Measurements from ENCODE around the gene AIDA. TPM values are rescaled to one million over a fixed set of nuclear protein-coding genes. Genes with fewer than 3 reads are reported as not detected.
A peak's percentile ranks its signal among the peaks of the same experiment; 100 is the strongest.

AIDA gene
- total RNA-seq, 2 experiments from 2014 or later, result 67.1 to 71.5 TPM

DNA sequence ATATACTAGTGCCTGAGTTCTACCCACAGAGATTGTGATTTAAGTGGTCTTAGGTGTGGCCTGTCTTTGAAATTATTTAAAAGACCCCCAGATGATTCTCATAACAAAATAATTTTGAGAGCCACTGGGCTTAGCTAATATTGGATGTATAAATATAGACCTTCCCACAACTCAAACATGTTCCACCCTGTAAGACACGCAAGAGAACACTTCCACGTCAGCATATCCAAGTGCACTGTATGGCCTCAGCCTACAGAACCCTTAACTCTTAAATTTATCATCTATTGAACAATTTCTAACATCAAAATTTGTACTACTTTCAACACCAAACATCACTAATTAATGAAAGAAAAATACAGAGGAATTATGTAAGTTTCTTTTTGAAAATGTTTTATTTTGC, 27.2 kb upstream of the AIDA start:
- ChIA-PET CTCF (interaction anchor here (0.7 to 1.7 kb wide), 8 partner anchors 12 to 351 kb away, joined by 3 to 14 read pairs (median 4); no protein-coding TSS in a partner anchor), POLR2A (no interaction called here)
- Mint-ChIP-seq H3K36me3 (ENCODE audit: low read depth) (peaks cover 6% of the 10 kb centered on the region), H3K27me3 (ENCODE audit: low read depth) (no peaks in the 10 kb centered on the region), H3K4me3 (no peak overlapping the region), H3K9me3 (ENCODE audit: insufficient read depth) (no peaks in the 10 kb centered on the region), H3K4me1 (ENCODE audit: low read depth) (no peaks in the 10 kb centered on the region), H3K27ac (no peak overlapping the region)
- ATAC-seq, result no peak
- DNase-seq, result no peak

- Mint-ChIP-seq H3K27ac (no peak within 1 kb of the TSS), H3K4me3 (no peak within 1 kb of the TSS), H3K9me3 (ENCODE audit: insufficient read depth) (no peaks in the 10 kb centered on the region), H3K36me3 (ENCODE audit: low read depth) (peaks cover 23% of the 10 kb centered on the region), H3K4me1 (ENCODE audit: low read depth) (peaks cover 11% of the 10 kb centered on the region), H3K27me3 (ENCODE audit: low read depth) (no peaks in the 10 kb centered on the region)
- no peak for ATAC-seq
- CTCF ChIA-PET, result interaction anchor here (0.7 to 1.4 kb wide), 5 partner anchors 10 to 353 kb away, joined by 3 to 4 read pairs (median 4); no protein-coding TSS in a partner anchor
- no peak for DNase-seq
- POLR2A ChIA-PET, result interaction anchor here (1.4 kb wide), 1 partner anchor 24 kb away, joined by 5 read pairs; no protein-coding TSS in a partner anchor
Observed at GRCh38 chr1:222736972-222737371, 24.7 kb upstream of the AIDA start, which contains the start of gene FAM177B. FAM177B (plus strand) TSS chr1:222737202; CDS start chr1:222746546, 9,344 bp downstream.

- Mint-ChIP-seq H3K4me3 (no peak overlapping the region), H3K36me3 (ENCODE audit: low read depth) (peaks cover 26% of the 10 kb centered on the region), H3K4me1 (ENCODE audit: low read depth) (peaks cover 15% of the 10 kb centered on the region), H3K27me3 (ENCODE audit: low read depth) (no peaks in the 10 kb centered on the region), H3K27ac (no peak overlapping the region), H3K9me3 (ENCODE audit: insufficient read depth) (no peaks in the 10 kb centered on the region)
- ATAC-seq (no peak), DNase-seq (no peak)
- POLR2A ChIA-PET, result interaction anchor here (1.4 kb wide), 1 partner anchor 23 kb away, joined by 5 read pairs; no protein-coding TSS in a partner anchor
- CTCF ChIA-PET, result interaction anchor here (0.7 to 1.4 kb wide), 5 partner anchors 9 to 397 kb away, joined by 3 to 4 read pairs (median 3); no protein-coding TSS in a partner anchor
Observed at GRCh38 chr1:222736470-222736869, 24.2 kb upstream of the AIDA start.

GRCh38 chr1:222734740-222735139, 22.4 kb upstream of the AIDA start:
- Mint-ChIP-seq H3K36me3 (ENCODE audit: low read depth) (peaks cover 40% of the 10 kb centered on the region), H3K4me3 (no peak overlapping the region), H3K4me1 (ENCODE audit: low read depth) (peaks cover 20% of the 10 kb centered on the region), H3K9me3 (ENCODE audit: insufficient read depth) (no peaks in the 10 kb centered on the region), H3K27me3 (ENCODE audit: low read depth) (no peaks in the 10 kb centered on the region), H3K27ac (no peak overlapping the region)
- ChIA-PET CTCF (interaction anchor here (1.5 kb wide), 3 partner anchors 346 to 390 kb away, joined by 4 to 5 read pairs (median 5); no protein-coding TSS in a partner anchor), POLR2A (no interaction called here)
- no peak for ATAC-seq
- no peak for DNase-seq

DNA sequence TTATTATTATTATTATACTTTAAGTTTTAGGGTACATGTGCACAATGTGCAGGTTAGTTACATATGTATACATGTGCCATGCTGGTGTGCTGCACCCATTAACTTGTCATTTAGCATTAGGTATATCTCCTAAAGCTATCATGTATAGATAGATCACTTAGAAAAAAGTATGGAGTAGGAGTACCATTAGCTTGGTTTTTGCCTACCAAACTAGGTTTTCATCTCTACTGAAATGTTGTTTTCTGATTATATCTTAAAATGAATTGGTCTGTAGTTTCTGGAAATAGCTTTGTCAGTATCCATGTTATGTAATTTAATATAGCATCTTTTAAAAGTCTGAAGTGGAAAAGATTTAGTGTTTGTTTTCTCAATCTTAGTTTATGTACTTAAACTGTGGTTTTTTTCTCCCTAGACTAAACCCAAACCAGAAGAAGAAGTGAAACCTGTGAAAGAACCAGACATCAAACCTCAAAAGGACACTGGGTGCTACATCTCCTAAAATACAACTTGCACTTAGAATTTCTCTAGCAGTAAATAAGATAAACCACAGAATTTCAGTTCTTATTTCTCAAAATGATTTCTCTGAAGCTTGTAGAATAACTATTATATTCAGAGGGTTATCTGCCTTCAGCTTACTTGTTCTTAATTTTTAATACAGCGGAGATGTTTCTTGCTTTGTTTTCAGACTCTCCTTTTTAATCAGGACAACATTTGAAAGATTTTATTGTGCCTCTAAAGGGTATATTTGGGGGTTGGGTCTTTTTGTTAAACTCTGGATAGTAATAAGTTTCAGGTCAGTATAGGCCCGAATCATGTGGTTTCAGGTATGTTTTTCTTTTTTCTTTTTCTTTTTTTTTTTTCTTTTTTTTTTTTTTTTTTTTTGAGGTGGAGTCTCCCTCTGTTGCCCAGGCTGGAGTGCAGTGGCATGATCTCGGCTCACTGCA, 20.2 kb upstream of the AIDA start:
- Mint-ChIP-seq H3K27me3 (ENCODE audit: low read depth) (no peaks in the 10 kb centered on the region), H3K9me3 (ENCODE audit: insufficient read depth) (no peaks in the 10 kb centered on the region), H3K4me1 (ENCODE audit: low read depth) (peaks cover 20% of the 10 kb centered on the region), H3K36me3 (ENCODE audit: low read depth) (peaks cover 58% of the 10 kb centered on the region), H3K27ac (peak overlapping the region; percentile 47), H3K4me3 (no peak overlapping the region)
- DNase-seq (no peak), ATAC-seq (no peak)
- ChIA-PET POLR2A (interaction anchor here (1.5 kb wide), 1 partner anchor 19 kb away, joined by 5 read pairs; no protein-coding TSS in a partner anchor), CTCF (interaction anchor here (1.3 to 1.8 kb wide), 2 partner anchors 14 to 358 kb away, joined by 4 to 6 read pairs; no protein-coding TSS in a partner anchor)

- Mint-ChIP-seq H3K9me3 (ENCODE audit: insufficient read depth) (no peaks in the 10 kb centered on the region), H3K27me3 (ENCODE audit: low read depth) (no peaks in the 10 kb centered on the region), H3K4me3 (no peak overlapping the region), H3K4me1 (ENCODE audit: low read depth) (peaks cover 20% of the 10 kb centered on the region), H3K27ac (no peak overlapping the region), H3K36me3 (ENCODE audit: low read depth) (peaks cover 64% of the 10 kb centered on the region)
- CTCF ChIA-PET, result interaction anchor here (1.5 to 1.8 kb wide), 2 partner anchors 13 to 357 kb away, joined by 4 to 6 read pairs; no protein-coding TSS in a partner anchor
- no peak for DNase-seq
- no peak for ATAC-seq
- POLR2A ChIA-PET, result interaction anchor here (0.7 to 0.9 kb wide), 2 partner anchors 28 to 87 kb away, joined by 3 read pairs; no protein-coding TSS in a partner anchor
Observed at GRCh38 chr1:222730866-222731265, 18.6 kb upstream of the AIDA start.

DNA sequence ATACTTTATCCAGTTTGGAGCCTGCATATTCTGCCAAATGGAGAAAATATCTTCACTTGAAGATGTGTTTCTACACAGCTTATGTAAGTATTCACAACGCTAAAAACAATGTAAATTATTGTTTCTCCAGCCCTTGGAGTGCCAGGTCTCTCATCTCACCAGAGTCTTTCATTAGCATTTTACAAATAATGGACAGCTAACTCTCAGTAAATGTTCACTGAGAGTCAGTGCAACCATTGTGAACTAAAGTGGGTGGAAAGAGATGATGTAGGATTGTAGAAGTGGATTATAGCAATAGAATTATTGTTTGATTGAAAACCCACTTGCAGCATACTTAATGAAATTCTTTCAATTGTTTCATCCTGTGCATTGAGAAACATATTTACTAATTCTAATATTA, 16.5 kb upstream of the AIDA start:
- ChIA-PET CTCF (interaction anchor here (1.2 kb wide), 1 partner anchor 10 kb away, joined by 3 read pairs; no protein-coding TSS in a partner anchor), POLR2A (no interaction called here)
- no peak overlapping the region for H3K27ac Mint-ChIP-seq
- DNase-seq, result no peak
- H3K9me3 Mint-ChIP-seq (ENCODE audit: insufficient read depth), result no peaks in the 10 kb centered on the region
- H3K4me1 Mint-ChIP-seq (ENCODE audit: low read depth), result peaks cover 20% of the 10 kb centered on the region
- no peak overlapping the region for H3K4me3 Mint-ChIP-seq
- H3K36me3 Mint-ChIP-seq (ENCODE audit: low read depth), result peaks cover 67% of the 10 kb centered on the region
- ATAC-seq, result no peak
- H3K27me3 Mint-ChIP-seq (ENCODE audit: low read depth), result no peaks in the 10 kb centered on the region

GRCh38 chr1:222716393-222716792, 4.1 kb upstream of the AIDA start:
- Mint-ChIP-seq H3K4me1 (ENCODE audit: low read depth) (peaks cover 17% of the 10 kb centered on the region), H3K27me3 (ENCODE audit: low read depth) (no peaks in the 10 kb centered on the region), H3K36me3 (ENCODE audit: low read depth) (peaks cover 53% of the 10 kb centered on the region), H3K4me3 (no peak overlapping the region), H3K27ac (no peak overlapping the region), H3K9me3 (ENCODE audit: insufficient read depth) (no peaks in the 10 kb centered on the region)
- no peak for ATAC-seq
- ChIA-PET POLR2A (no interaction called here), CTCF (no interaction called here)
- no peak for DNase-seq

- ChIA-PET POLR2A (interaction anchor here (0.6 to 2.4 kb wide), 20 partner anchors 8 to 1012 kb away, joined by 3 to 47 read pairs (median 5); partner anchors contain the start of gene TAF1A), CTCF (interaction anchor here (0.6 to 1.7 kb wide), 13 partner anchors 13 to 430 kb away, joined by 3 to 21 read pairs (median 3); no protein-coding TSS in a partner anchor)
- Mint-ChIP-seq H3K36me3 (ENCODE audit: low read depth) (peaks cover 60% of the 10 kb centered on the region), H3K27me3 (ENCODE audit: low read depth) (no peaks in the 10 kb centered on the region), H3K9me3 (ENCODE audit: insufficient read depth) (no peaks in the 10 kb centered on the region), H3K4me3 (peak overlapping the region; percentile 98), H3K27ac (peak overlapping the region; percentile 100), H3K4me1 (ENCODE audit: low read depth) (peaks cover 39% of the 10 kb centered on the region)
- DNase-seq (peak; percentile 93), ATAC-seq (peak; percentile 74)
Observed at GRCh38 chr1:222713091-222713961, 1.0 kb upstream of the AIDA start.

DNA sequence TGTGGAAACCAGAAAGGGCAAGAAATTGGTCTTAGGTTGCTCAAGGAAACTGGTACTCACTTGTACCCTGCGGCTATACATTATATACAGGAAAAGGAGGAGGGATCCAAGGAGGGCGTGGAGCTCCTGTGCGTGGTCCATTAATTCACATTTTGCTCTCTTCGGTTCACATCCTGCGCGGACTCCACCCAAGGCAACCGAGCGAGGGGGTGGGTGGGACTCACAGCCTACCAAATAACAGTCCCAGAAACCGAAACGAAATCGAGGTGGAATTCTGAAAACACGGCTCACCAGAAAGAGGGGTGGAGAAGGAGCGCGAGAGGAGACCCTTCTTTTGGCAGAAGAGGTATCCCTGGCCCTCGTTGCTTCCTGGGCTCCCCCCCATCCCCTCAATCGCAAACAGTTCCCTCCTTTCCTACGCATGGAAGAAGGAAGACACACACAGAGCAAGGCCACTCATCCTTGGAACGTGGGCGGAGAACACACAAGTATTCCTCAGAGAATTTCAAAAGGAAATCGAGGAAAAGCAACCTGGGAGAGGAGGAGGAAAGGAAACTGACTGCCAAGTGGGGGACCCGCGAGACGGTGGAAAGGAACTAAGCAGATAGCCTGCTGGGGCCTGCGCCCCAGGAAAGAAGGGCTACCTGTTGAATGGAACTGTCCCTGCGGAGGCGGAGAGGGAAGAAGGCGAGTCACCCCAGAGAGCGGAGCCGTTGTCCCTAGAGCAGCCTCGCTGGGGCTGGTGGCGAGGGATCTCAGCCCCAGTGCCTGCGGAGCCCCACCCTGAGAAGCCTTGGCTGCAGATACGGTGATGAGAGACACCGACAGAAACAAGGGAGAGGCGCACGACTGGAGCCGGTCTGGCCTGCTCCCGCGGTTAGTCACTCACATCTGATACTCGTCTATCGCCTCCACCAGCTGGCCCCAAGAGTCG, 705 bp downstream of the AIDA start:
- ChIA-PET CTCF (interaction anchor here (1.0 to 2.5 kb wide), 3 partner anchors 10 to 58 kb away, joined by 3 to 21 read pairs (median 6); no protein-coding TSS in a partner anchor), POLR2A (interaction anchor here (0.6 to 2.4 kb wide), 9 partner anchors 11 to 1779 kb away, joined by 3 to 47 read pairs (median 5); no protein-coding TSS in a partner anchor)
- Mint-ChIP-seq H3K36me3 (ENCODE audit: low read depth) (peaks cover 59% of the 10 kb centered on the region), H3K4me1 (ENCODE audit: low read depth) (peaks cover 38% of the 10 kb centered on the region), H3K27ac (peak overlapping the region; percentile 100), H3K27me3 (ENCODE audit: low read depth) (no peaks in the 10 kb centered on the region), H3K9me3 (ENCODE audit: insufficient read depth) (no peaks in the 10 kb centered on the region), H3K4me3 (peak overlapping the region; percentile 98)
- peak; percentile 40 for ATAC-seq
- DNase-seq, result peak; percentile 81

Measured in activated CD8-positive, alpha-beta T cell treated with anti-CD3 and anti-CD28 coated beads, Interleukin-2, amount 10 ng/mL, durations not matched to agents 7 days and 5 days (primary cell).